HG02642 (cell line): Measurements from ENCODE around the gene ACSS2.

Experiments used
- ATAC-seq: cut with Tn5 transposase; IDR thresholded peaks from one replicate; pipeline ENCODE4 v1.9.1; 2021; ENCODE audit warnings: mild to moderate bottlenecking; ENCODE audit not compliant: unreplicated experiment, poor library complexity

Gene ACSS2

DNA sequence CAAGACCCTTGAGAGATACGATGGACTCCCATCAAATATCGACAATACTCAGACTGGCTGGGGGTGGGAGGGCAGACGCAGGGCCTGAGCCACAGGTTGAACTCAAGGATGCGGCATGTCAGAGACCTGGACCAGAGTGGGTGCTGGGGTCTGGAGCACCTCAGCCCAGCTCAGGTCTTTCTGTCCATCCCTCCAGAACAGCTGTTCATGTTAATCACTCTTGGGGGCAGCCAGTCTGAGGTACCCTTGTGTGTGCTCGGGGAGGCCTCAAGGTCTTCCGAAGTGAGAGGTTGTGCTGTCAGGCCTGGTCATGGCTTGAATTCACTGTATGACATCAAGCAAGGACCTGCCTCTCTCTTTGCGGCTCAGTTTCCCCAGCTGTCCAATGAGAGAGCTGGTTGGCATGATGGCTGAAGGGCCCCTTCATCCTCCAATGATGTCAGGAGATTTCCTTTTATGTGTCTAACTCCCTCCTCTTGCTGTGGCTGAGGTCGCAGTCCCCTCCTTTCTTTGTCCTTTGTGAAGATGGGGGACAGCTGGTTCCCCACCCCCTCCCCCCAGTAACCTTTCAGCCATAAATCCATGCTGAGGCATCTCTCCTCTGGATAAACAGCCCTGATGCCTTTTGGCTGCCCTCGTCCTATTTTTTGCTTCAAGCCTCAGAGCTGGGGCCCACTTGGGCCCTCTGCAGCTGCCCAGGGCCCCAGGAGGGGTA is 94.6 kb downstream of the ACSS2 start:
- ATAC-seq, result no peak

DNA sequence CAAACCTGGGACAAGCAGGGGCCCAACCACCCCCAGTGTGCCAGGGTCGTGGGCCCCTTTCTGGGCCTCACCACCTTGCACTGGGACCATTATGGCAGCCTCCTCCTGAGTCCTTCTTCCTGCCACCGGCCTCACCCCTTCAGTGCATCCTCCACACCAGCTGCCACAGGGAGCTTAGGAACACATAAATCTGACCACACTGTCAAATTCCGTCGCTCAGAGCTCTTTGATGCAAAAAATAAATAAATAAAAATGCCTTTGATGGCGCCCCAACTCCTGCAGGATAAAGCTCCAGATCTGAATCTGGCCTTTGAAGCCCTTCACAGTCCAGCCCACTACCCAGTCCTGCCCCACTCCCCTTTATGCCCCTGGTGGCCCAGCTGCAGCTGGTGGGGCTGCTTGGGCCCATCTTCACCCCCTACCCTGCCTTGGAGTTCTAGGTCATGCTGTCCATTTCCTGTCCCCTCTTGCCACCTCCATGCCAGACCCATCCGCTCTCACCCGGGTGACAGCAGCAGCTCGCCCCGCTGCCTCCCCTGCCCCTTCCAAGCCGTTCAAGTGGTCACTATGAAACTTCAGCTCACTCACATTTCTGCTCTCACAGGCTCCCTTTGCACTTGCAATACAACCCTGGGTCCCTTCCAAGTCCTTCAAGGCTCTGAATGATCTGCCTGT is 95.3 kb downstream of the ACSS2 start:
- ATAC-seq, result no peak

- ATAC-seq, result no peak
Measured at GRCh38 chr20:34974246-34974645, 97.8 kb downstream of the ACSS2 start.

DNA sequence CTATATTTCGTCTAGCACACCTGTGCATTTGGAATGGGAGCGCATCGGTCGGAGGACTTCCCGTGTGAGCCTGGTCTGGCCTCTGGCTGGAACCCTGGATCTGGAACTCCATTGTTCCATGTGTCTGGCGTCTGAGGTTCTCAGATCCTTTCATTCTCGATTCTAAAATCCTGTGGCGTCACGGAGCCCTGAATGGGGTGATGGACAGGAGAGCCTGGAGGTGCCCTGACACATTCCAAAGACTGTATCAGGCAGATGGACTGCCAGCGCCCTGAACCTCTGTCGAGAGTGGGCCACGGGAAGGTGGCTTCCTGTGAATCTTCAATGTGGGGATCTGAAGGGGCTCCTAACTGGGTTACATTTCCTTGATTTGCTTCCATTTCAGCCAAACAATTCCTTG is 99.9 kb downstream of the ACSS2 start:
- no peak for ATAC-seq
